Thoracic aorta (tissue), 2 donors: ENCODE measurements around the gene EIF4A2. TPM values are rescaled to one million over a fixed set of nuclear protein-coding genes. Genes with fewer than 3 reads are reported as not detected.

Source experiments
- ATAC-seq: fragments of 150-250 bp; one replicate; pipeline ENCODE4 v1.8.0; 2017; ENCODE audit warnings: low read depth; ENCODE audit not compliant: insufficient number of reproducible peaks, low FRiP score
- DNase-seq: peaks from one replicate; pipeline ENCODE4 v3.0.0-alpha.2; 2020; ENCODE audit warnings: low spot score
- H3K27ac ChIP-seq, 2 donors: fragments of 200-600 bp; sonication (generic); 1 replicate in 1 of 2; 2 replicates in 1 of 2; pipeline ENCODE4 v1.5.1; 2016; ENCODE audit warnings: mild to moderate bottlenecking in 2 of 2, moderate library complexity in 2 of 2
- H3K27me3 ChIP-seq: fragments of 200-600 bp; sonication (generic); replicated peaks from 2 replicates; pipeline ENCODE4 v1.6.0; 2016; ENCODE audit warnings: mild to moderate bottlenecking; ENCODE audit not compliant: insufficient read depth
- H3K36me3 ChIP-seq: fragments of 200-600 bp; sonication (generic); one replicate; pipeline ENCODE4 v1.5.1; 2016
- H3K4me1 ChIP-seq, 2 donors: fragments of 200-600 bp; sonication (generic); 1 replicate in 1 of 2; 2 replicates in 1 of 2; pipeline versions ENCODE4 v1.5.1 to v1.6.0; 2016; ENCODE audit warnings: low read depth in 2 of 2, mild to moderate bottlenecking in 1 of 2; ENCODE audit not compliant: control insufficient read depth in 1 of 2
- H3K4me3 ChIP-seq: fragments of 200-600 bp; sonication (generic); 2 replicates; pipeline ENCODE4 v1.5.1; 2016; ENCODE audit warnings: mild to moderate bottlenecking
- H3K9me3 ChIP-seq: fragments of 200-600 bp; sonication (generic); 2 replicates; pipeline ENCODE4 v1.5.1; 2016
- total RNA-seq, 2 donors: library from RNA; depleted of rRNA; stranded (reverse); fragments of >200 nt; gene quantifications; one replicate each; pipeline versions ENCODE4 v1.1.0 to v1.2.3, GENCODE V29; 2016
- TF ChIP-seq, protein P1 (sequence below): fragments of 200-600 bp; sonication (generic); IDR thresholded peaks from one replicate; pipeline ENCODE4 v1.5.1; 2019; ENCODE audit warnings: antibody characterized with exemption

The EIF4A2 gene
- total RNA-seq, 2 donors from 2014 or later, result 297 to 360 TPM

DNA sequence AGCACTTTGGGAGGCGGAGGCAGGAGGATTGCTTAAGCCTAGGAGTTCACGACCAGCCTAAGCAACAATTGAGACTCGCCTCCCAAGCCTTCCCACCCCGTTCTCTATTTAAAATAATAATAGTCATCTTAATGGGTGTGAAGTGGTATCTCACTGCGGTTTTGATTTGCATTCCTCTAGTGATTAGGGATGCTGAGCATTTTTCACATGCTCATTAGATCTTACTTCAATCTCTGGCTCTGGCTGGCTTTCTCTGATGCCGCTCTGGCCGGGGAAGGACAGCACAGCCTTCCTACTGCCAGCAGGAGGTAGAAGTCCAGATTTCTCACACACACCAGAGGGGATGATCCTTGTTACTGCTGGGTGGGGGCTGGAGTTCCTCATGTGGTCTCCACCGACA, 7.4 kb upstream of the EIF4A2 start:
- H3K36me3 ChIP-seq, result no peaks in the 10 kb centered on the region
- H3K27ac ChIP-seq, result no peak overlapping the region
- DNase-seq, result no peak
- no peaks in the 10 kb centered on the region for H3K27me3 ChIP-seq
- H3K4me1 ChIP-seq, result peaks cover 4 to 14% of the 10 kb centered on the region in 2 donors
- no peaks in the 10 kb centered on the region for H3K9me3 ChIP-seq
- no peak for ATAC-seq
- TF ChIP-seq, protein P1, sequence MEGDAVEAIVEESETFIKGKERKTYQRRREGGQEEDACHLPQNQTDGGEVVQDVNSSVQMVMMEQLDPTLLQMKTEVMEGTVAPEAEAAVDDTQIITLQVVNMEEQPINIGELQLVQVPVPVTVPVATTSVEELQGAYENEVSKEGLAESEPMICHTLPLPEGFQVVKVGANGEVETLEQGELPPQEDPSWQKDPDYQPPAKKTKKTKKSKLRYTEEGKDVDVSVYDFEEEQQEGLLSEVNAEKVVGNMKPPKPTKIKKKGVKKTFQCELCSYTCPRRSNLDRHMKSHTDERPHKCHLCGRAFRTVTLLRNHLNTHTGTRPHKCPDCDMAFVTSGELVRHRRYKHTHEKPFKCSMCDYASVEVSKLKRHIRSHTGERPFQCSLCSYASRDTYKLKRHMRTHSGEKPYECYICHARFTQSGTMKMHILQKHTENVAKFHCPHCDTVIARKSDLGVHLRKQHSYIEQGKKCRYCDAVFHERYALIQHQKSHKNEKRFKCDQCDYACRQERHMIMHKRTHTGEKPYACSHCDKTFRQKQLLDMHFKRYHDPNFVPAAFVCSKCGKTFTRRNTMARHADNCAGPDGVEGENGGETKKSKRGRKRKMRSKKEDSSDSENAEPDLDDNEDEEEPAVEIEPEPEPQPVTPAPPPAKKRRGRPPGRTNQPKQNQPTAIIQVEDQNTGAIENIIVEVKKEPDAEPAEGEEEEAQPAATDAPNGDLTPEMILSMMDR, result no peak
- no peak overlapping the region for H3K4me3 ChIP-seq

DNA sequence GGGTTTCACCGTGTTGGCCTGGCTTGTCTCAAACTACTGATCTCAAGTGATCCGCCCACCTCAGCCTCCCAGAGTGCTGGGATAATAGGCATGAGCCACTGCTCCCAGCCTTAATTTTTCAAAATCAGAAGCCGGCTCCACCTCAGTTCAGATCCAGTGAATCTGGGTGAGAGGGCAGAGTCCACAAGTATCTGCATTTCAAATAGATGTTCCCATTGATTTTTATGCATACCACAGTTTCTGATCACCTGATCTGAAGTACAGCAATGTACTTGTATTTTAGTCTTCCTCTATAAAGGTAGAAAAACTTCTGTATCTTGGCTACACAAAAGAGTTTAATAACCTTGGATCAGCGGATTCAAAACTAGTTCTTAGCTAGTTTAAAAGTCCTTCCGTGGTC, 4.2 kb upstream of the EIF4A2 start:
- H3K36me3 ChIP-seq, result peaks cover under 1% of the 10 kb centered on the region
- no peak overlapping the region for H3K27ac ChIP-seq
- ATAC-seq (no peak), DNase-seq (no peak)
- TF ChIP-seq, protein P1, result no peak
- H3K27me3 ChIP-seq, result no peaks in the 10 kb centered on the region
- no peaks in the 10 kb centered on the region for H3K9me3 ChIP-seq
- no peaks in the 10 kb centered on the region for H3K4me1 ChIP-seq
- H3K4me3 ChIP-seq, result no peak overlapping the region

DNA sequence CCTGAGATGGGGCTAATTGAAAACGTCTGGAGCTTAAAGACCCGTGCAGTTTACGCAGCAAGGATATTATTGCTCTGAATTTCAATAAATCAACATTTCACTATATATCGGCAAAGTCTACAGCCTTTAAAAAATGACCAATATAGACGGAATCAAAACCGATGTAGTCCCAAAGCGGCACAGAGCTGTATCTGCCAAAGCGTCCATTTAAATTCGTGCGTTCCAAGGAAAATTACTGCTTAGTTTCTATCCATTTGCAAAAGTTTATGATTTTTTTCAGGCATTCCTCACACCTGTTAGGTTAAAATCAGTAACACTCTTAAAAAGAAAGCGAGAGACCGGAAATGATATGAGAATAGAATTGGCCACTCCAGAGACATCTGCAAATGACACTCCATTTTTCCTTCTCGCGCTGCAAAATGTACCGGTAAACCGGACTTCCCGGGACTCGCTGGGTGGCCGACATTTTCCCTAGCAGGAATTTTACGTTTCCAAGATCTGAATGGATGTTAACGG, 777 bp upstream of the EIF4A2 start:
- DNase-seq (no peak), ATAC-seq (no peak)
- Histone ChIP-seq H3K9me3 (no peaks in the 10 kb centered on the region), H3K4me3 (peak overlapping the region; percentile 99), H3K36me3 (peaks cover 35% of the 10 kb centered on the region), H3K27me3 (no peaks in the 10 kb centered on the region), H3K27ac (peak overlapping the region; percentile 99), H3K4me1 (peaks cover 27 to 32% of the 10 kb centered on the region in 2 donors)
- TF ChIP-seq, protein P1, result no peak

DNA sequence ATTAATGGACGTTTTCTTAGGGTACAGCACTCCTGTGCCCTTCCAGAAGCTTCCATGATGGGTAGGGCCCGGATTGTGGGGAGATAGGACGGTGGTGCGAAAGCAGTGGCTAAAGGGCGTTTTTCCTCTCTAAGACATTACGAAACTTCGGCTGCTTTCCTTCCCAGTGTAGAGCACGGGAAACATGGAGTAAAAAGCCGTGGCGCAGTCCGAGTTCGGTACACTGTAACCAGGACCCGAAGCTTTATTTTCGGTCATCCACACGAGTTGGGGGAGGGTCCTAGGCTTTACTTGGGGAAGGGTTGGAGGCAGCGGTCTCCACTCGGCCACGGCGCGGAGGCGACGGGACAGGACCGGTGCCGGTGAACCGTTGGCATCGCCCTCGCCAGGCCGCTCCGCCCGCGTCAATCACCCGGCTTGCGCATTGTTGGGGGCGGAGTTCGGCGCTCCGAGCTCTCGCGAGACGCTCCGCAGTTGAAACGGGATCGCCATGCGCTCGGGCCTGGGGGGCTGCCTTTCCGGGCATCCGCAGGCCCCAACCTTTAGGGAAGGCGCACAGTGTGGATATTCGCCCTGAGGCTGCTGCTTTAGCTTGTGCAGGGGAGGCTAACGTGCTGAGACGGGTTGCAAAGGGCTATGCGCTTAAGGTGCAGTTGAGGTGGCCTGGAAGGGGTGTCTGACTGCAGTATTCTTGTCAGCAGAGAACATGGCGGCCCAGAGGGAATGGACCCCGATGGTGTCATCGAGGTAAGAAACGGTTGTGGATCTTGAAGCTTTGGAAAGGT, 546 bp downstream of the EIF4A2 start:
- Histone ChIP-seq H3K27me3 (no peaks in the 10 kb centered on the region), H3K36me3 (peaks cover 48% of the 10 kb centered on the region), H3K4me1 (peaks cover 31 to 45% of the 10 kb centered on the region in 2 donors), H3K9me3 (no peaks in the 10 kb centered on the region), H3K27ac (peak overlapping the region; percentile 99), H3K4me3 (peak overlapping the region; percentile 99)
- DNase-seq (peak; percentile 49), ATAC-seq (peak; percentile 84)
- TF ChIP-seq, protein P1, result no peak

DNA sequence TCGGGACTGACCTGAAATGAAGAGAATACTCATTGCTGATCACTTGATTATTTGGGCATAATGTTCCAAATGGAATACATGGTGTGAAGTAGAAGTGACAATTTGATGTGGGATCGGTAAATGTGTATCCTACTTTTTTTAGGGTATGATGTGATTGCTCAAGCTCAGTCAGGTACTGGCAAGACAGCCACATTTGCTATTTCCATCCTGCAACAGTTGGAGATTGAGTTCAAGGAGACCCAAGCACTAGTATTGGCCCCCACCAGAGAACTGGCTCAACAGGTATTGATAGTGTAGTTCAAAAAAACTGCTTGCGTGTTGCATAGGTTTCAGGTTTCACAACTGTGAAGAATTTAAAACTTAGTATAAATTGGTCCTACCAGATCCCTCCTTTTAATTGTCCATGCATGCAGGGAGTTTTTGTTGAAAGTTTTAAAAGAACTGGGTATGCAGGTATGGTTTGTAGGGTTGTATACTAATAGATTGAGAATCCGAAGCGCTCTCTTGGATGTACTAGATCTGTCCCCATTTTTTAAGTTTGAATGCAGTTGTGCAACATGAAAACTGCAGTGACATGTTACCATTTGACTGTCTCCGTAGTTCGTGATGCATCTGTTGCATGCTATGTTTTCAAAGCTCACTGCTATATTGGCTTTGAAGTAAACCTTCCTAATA, 1.6 kb downstream of the EIF4A2 start:
- H3K36me3 ChIP-seq, result peaks cover 54% of the 10 kb centered on the region

More for the DNA sequence above, 1.6 kb downstream of the EIF4A2 start:
- peaks cover 33 to 45% of the 10 kb centered on the region in 2 donors for H3K4me1 ChIP-seq
- H3K27ac ChIP-seq, result peak overlapping the region; percentile 99
- H3K9me3 ChIP-seq, result no peaks in the 10 kb centered on the region
- DNase-seq (no peak), ATAC-seq (no peak)
- TF ChIP-seq, protein P1, result no peak
- H3K4me3 ChIP-seq, result peak overlapping the region; percentile 99
- H3K27me3 ChIP-seq, result no peaks in the 10 kb centered on the region
